HepG2 (cell line): Measurements from ENCODE around the gene SNAPC3. TPM values are rescaled to one million over a fixed set of nuclear protein-coding genes. Genes with fewer than 3 reads are reported as not detected.

ENCODE experiments used
- CBX5 ChIP-seq: sonication (generic); formaldehyde crosslinking; IDR thresholded peaks from 2 replicates; pipeline ENCODE4 v1.4.0; 2020; ENCODE audit warnings: missing genetic modification reagents, borderline replicate concordance
- FOSL2 ChIP-seq: sonication (generic); formaldehyde crosslinking; IDR thresholded peaks from 2 replicates; pipeline ENCODE4 v1.4.0; 2020; ENCODE audit warnings: missing genetic modification reagents
- FOXA1 ChIP-seq, 2 experiments: fragments of 450-650 bp in 1 of 2; sonication (generic) in 1 of 2; formaldehyde crosslinking in 1 of 2; IDR thresholded peaks; 2 replicates each; pipeline versions ENCODE4 v1.4.0 to v1.6.1; 2016 to 2020; ENCODE audit warnings: missing genetic modification reagents in 1 of 2
- FOXA3 ChIP-seq: IDR thresholded peaks from 2 replicates; pipeline ENCODE4 v1.6.1; 2016; ENCODE audit warnings: missing genetic modification reagents, missing compliant biosample characterization
- FOXO1 ChIP-seq: sonication (generic); formaldehyde crosslinking; IDR thresholded peaks from 2 replicates; pipeline ENCODE4 v1.4.0; 2020; ENCODE audit warnings: missing genetic modification reagents
- GZF1 ChIP-seq: sonication (generic); formaldehyde crosslinking; IDR thresholded peaks from 2 replicates; pipeline ENCODE4 v1.5.1; 2020; ENCODE audit warnings: mild to moderate bottlenecking, missing genetic modification reagents
- HDAC1 ChIP-seq: sonication (generic); formaldehyde crosslinking; IDR thresholded peaks from 2 replicates; pipeline ENCODE4 v1.5.1; 2020; ENCODE audit warnings: mild to moderate bottlenecking, missing genetic modification reagents
- IKZF1 ChIP-seq: fragments of 450-650 bp; IDR thresholded peaks from 2 replicates; pipeline ENCODE4 v1.7.1; 2016
- MLLT10 ChIP-seq: sonication (generic); formaldehyde crosslinking; IDR thresholded peaks from 2 replicates; pipeline ENCODE4 v1.4.0; 2020; ENCODE audit warnings: missing genetic modification reagents
- MTF2 ChIP-seq: sonication (generic); formaldehyde crosslinking; IDR thresholded peaks from 2 replicates; pipeline ENCODE4 v1.5.0; 2020; ENCODE audit warnings: missing genetic modification reagents, borderline replicate concordance
- MYC ChIP-seq: sonication (generic); formaldehyde crosslinking; IDR thresholded peaks from 2 replicates; pipeline ENCODE4 v1.9.0; 2021; ENCODE audit warnings: missing genetic modification reagents, borderline replicate concordance
- NFRKB ChIP-seq: fragments of 450-650 bp; IDR thresholded peaks from 2 replicates; pipeline ENCODE4 v1.6.1; 2017
- NR3C1 ChIP-seq: sonication (generic); formaldehyde crosslinking; IDR thresholded peaks from 2 replicates; pipeline ENCODE4 v1.4.0; 2020; ENCODE audit warnings: missing genetic modification reagents
- RAD21 ChIP-seq: fragments of 450-650 bp; formaldehyde crosslinking; IDR thresholded peaks from 2 replicates; pipeline ENCODE4 v1.5.0; 2020; ENCODE audit warnings: mild to moderate bottlenecking
- RFX3 ChIP-seq: IDR thresholded peaks from 2 replicates; pipeline ENCODE4 v1.6.1; 2016; ENCODE audit warnings: missing biosample characterization, missing genetic modification reagents
- SMAD3 ChIP-seq: sonication (generic); formaldehyde crosslinking; IDR thresholded peaks from 2 replicates; pipeline ENCODE4 v1.4.0; 2020; ENCODE audit warnings: missing genetic modification reagents
- TCF7 ChIP-seq: sonication (generic); IDR thresholded peaks from 2 replicates; pipeline ENCODE4 v1.6.1; 2016; ENCODE audit warnings: antibody characterized with exemption, low read depth
- TCF7L2 ChIP-seq: IDR thresholded peaks from 2 replicates; pipeline ENCODE4 v1.6.1; 2011; ENCODE audit warnings: mild to moderate bottlenecking, low read depth, low read length, moderate library complexity
- ZBTB2 ChIP-seq: sonication (generic); formaldehyde crosslinking; IDR thresholded peaks from 2 replicates; pipeline ENCODE4 v1.8.0; 2022; ENCODE audit warnings: low read depth, missing genetic modification reagents
- ZFP36L2 ChIP-seq: sonication (generic); formaldehyde crosslinking; IDR thresholded peaks from 2 replicates; pipeline ENCODE4 v1.4.0; 2020; ENCODE audit warnings: missing genetic modification reagents
- ZFP91 ChIP-seq: sonication (generic); formaldehyde crosslinking; IDR thresholded peaks from 2 replicates; pipeline ENCODE4 v1.9.0; 2022; ENCODE audit warnings: missing genetic modification reagents, mild to moderate bottlenecking, borderline replicate concordance
- ZNF292 ChIP-seq: sonication (generic); formaldehyde crosslinking; IDR thresholded peaks from 2 replicates; pipeline ENCODE4 v1.8.1; 2022; ENCODE audit warnings: mild to moderate bottlenecking, low read depth, missing genetic modification reagents, borderline replicate concordance
- ZNF3 ChIP-seq: IDR thresholded peaks from 2 replicates; pipeline ENCODE4 v1.7.0; 2017; ENCODE audit warnings: inconsistent platforms
- ZNF580 ChIP-seq: IDR thresholded peaks from 2 replicates; pipeline ENCODE4 v1.6.1; 2016; ENCODE audit warnings: low read depth, borderline replicate concordance
- ZNF639 ChIP-seq: conservative IDR thresholded peaks from 2 replicates; pipeline ENCODE4 v1.6.1; 2018; ENCODE audit warnings: missing genetic modification reagents
- ZNF660 ChIP-seq: sonication (generic); formaldehyde crosslinking; IDR thresholded peaks from 2 replicates; pipeline ENCODE4 v1.5.1; 2020; ENCODE audit warnings: mild to moderate bottlenecking, low read depth, missing genetic modification reagents, borderline replicate concordance
- ZNF709 ChIP-seq: sonication (generic); formaldehyde crosslinking; IDR thresholded peaks from 2 replicates; pipeline ENCODE4 v1.5.0; 2020; ENCODE audit warnings: mild to moderate bottlenecking, missing genetic modification reagents
- ZNF766 ChIP-seq: sonication (generic); formaldehyde crosslinking; IDR thresholded peaks from 2 replicates; pipeline ENCODE4 v1.5.0; 2020; ENCODE audit warnings: missing genetic modification reagents, borderline replicate concordance
- polyA plus RNA-seq, 8 experiments: library from polyadenylated mRNA; depleted of rRNA in 3 of 8; stranded (reverse) in 7 of 8; unstranded in 1 of 8; fragments of >200 nt; fragmentation: Illumina TruSeq in 4 of 8; extraction: Trizol in 4 of 8; gene quantifications; 2 replicates each; pipeline versions ENCODE4 v1.2.1 to v1.2.3, GENCODE V29; 2011 to 2016; ENCODE audit warnings: low read depth in 4 of 8, missing spikeins in 1 of 8, mixed read lengths in 1 of 8; ENCODE audit not compliant: insufficient read depth in 1 of 8
- total RNA-seq, 5 experiments: library from RNA; depleted of rRNA; stranded (reverse); fragments of >200 nt; fragmentation: Illumina TruSeq; extraction: Trizol; gene quantifications; 2 replicates each; pipeline ENCODE4 v1.2.3, GENCODE V29; 2016; ENCODE audit warnings: low read depth in 1 of 5

SNAPC3 gene
- total and polyA plus RNA-seq, 2 of the 13 experiments (the other 11 are each of a cell fraction or from before 2014, with no cell fraction given), result 25.6 to 26.0 TPM

GRCh38 chr9:15422372-15423230 is at the start of gene SNAPC3 (continued):
- TF ChIP-seq MYC (CRISPR knock-in tag) (peak; percentile 92), HDAC1 (CRISPR knock-in tag) (peak; percentile 74), ZNF639 (peak; percentile 80), FOXO1 (peak; percentile 11; the same call in 1 of the 2 replicates), ZNF709 (CRISPR knock-in tag) (no peak), ZBTB2 (peak; percentile 95), ZNF580 (CRISPR knock-in tag) (peak; percentile 60; the same call in 1 of the 2 replicates), NR3C1 (CRISPR knock-in tag) (no peak), MLLT10 (CRISPR knock-in tag) (no peak), GZF1 (CRISPR knock-in tag) (0 out of 2 replicates have a peak, but pooled peaks have one; percentile 61), FOXA3 (CRISPR knock-in tag) (peak; percentile 37; the same call in 1 of the 2 replicates), ZNF766 (CRISPR knock-in tag) (peak; percentile 92), FOSL2 (CRISPR knock-in tag) (peak; percentile 34), ZFP36L2 (CRISPR knock-in tag) (no peak), ZNF3 (no peak), MTF2 (CRISPR knock-in tag) (peak; percentile 93), RAD21 (CRISPR knock-in tag) (no peak; the same call in 1 of the 2 replicates), CBX5 (CRISPR knock-in tag) (no peak; the same call in 1 of the 2 replicates), TCF7 (peak; percentile 43; the same call in 1 of the 2 replicates), NFRKB (no peak), FOXA1 (IDR thresholded peaks at IDR 0.05) (no peak), FOXA1 (CRISPR knock-in tag; IDR thresholded peaks at IDR 0.05) (no peak), IKZF1 (no peak), RFX3 (CRISPR knock-in tag) (no peak), SMAD3 (CRISPR knock-in tag) (0 out of 2 replicates have a peak, but pooled peaks have one; percentile 71), ZFP91 (CRISPR knock-in tag) (peak; percentile 93), TCF7L2 (no peak), ZNF660 (no peak), ZNF292 (CRISPR knock-in tag) (no peak)
